ENCODE results near the gene LYRM4. TPM values are rescaled to one million over a fixed set of nuclear protein-coding genes. Genes with fewer than 3 reads are reported as not detected.

Gene LYRM4
- total and polyA plus RNA-seq, 9 of the 15 experiments (the other 6 are each of a cell fraction or from before 2014, with no cell fraction given) = 24.2 to 69.4 (median 41.8) TPM

GRCh38 chr6:5205035-5205507 lies 55.7 kb downstream of the LYRM4 start (continued):
- TF ChIP-seq ZNF143 (CRISPR knock-in tag; IDR thresholded peaks at IDR 0.05) = no peak
- TF ChIP-seq ZNF121 (CRISPR knock-in tag; conservative IDR thresholded peaks at IDR 0.05) = no peak
- TF ChIP-seq RFX7 (CRISPR knock-in tag; IDR thresholded peaks at IDR 0.05) = no peak

DNA sequence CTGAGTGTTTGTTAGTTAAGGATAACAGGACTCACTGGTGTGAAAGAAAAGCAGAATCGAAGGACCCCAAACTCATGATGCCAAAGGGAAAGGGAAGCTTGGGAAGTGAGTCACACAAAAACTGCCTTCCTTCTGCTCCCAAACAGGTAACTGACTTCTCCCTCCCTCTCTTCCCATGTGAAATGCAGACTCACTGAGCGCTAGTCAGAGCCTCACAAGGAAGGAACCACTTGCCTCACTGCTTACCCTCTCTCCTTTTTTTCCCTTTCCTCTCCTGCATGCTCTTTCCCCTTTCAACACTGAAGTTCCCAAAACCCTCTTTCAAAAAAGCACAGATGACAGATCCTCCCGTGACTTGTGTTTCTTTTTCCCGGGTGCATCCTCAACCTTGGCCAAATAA lies 56.4 kb downstream of the LYRM4 start:
- POLR2A ChIA-PET = interaction anchor here (0.9 to 3.0 kb wide), 3 partner anchors 8 to 14 kb away, joined by 3 to 14 read pairs (median 4); no protein-coding TSS in a partner anchor
- H3K9ac ChIP-seq (ENCODE audit: insufficient read depth in 1 of 2, low read depth in 2 of 2, low read length in 2 of 2) = no peak overlapping the region
- TF ChIP-seq GATAD2B (IDR thresholded peaks at IDR 0.05; ENCODE audit: borderline replicate concordance) (no peak), ZBTB5 (IDR thresholded peaks at IDR 0.05) (no peak), DDX20 (tag; IDR thresholded peaks at IDR 0.05; ENCODE audit: low read depth) (no peak), TARDBP (IDR thresholded peaks at IDR 0.05) (no peak), DPF2 (IDR thresholded peaks at IDR 0.05) (no peak), CC2D1A (IDR thresholded peaks at IDR 0.05) (no peak), ZNF324 (CRISPR knock-in tag; IDR thresholded peaks at IDR 0.05) (no peak), FUS (optimal IDR thresholded peaks at IDR 0.05; ENCODE audit: low read depth, low read length) (no peak), ZBTB26 (CRISPR knock-in tag; IDR thresholded peaks at IDR 0.05) (no peak), BACH1 (tag; IDR thresholded peaks at IDR 0.05) (no peak), HMBOX1 (IDR thresholded peaks at IDR 0.05) (no peak), HMG20B (CRISPR knock-in tag; IDR thresholded peaks at IDR 0.05) (no peak), E2F3 (CRISPR knock-in tag; IDR thresholded peaks at IDR 0.05) (no peak)
- TF ChIP-seq, protein P1, sequence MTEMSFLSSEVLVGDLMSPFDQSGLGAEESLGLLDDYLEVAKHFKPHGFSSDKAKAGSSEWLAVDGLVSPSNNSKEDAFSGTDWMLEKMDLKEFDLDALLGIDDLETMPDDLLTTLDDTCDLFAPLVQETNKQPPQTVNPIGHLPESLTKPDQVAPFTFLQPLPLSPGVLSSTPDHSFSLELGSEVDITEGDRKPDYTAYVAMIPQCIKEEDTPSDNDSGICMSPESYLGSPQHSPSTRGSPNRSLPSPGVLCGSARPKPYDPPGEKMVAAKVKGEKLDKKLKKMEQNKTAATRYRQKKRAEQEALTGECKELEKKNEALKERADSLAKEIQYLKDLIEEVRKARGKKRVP (CRISPR knock-in tag; IDR thresholded peaks at IDR 0.05) = no peak
- TF ChIP-seq, protein P2, sequence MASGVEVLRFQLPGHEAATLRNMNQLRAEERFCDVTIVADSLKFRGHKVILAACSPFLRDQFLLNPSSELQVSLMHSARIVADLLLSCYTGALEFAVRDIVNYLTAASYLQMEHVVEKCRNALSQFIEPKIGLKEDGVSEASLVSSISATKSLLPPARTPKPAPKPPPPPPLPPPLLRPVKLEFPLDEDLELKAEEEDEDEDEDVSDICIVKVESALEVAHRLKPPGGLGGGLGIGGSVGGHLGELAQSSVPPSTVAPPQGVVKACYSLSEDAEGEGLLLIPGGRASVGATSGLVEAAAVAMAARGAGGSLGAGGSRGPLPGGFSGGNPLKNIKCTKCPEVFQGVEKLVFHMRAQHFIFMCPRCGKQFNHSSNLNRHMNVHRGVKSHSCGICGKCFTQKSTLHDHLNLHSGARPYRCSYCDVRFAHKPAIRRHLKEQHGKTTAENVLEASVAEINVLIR (CRISPR knock-in tag; IDR thresholded peaks at IDR 0.05) = no peak

More for the DNA sequence above, 56.4 kb downstream of the LYRM4 start:
- H3K36me3 ChIP-seq (ENCODE audit: control insufficient read depth, insufficient read depth, low read length) = peaks cover 15% of the 10 kb centered on the region
- in situ Hi-C loops (cut with MboI) = no loop called here
- peaks cover 6% of the 10 kb centered on the region; the same call in 1 of the 2 replicates for H4K20me1 ChIP-seq (replicated peaks; ENCODE audit: control insufficient read depth, insufficient read depth, low read length)
- no peaks in the 10 kb centered on the region for H3K27me3 ChIP-seq (ENCODE audit: control insufficient read depth in 2 of 2, insufficient read depth in 2 of 2, low read length in 2 of 2)
- no peak overlapping the region for H3K4me3 ChIP-seq
- no peak overlapping the region for H3K4me2 ChIP-seq (ENCODE audit: insufficient read depth, low read length)
- no peak overlapping the region for H3K27ac ChIP-seq (ENCODE audit: extremely low read depth, low read depth, low read length)
- no peak for ATAC-seq
- WGBS (ENCODE audit: insufficient coverage, low coverage, missing lambda C conversion rate) = 87% methylated on average over 4 of the region's 4 CpGs
- H3K4me1 ChIP-seq (replicated peaks in 1 of 2; ENCODE audit: control insufficient read depth in 2 of 2, insufficient read depth in 2 of 2, low read length in 2 of 2) = peaks cover 3 to 9% of the 10 kb centered on the region in 2 experiments; a peak in 4 of 5 replicates
- CTCF ChIA-PET (ENCODE audit: low intra/inter-chr PET ratio) = no interaction called here
- 0 out of 3 replicates have a peak, but pooled peaks cover 6% of the 10 kb centered on the region for H3K79me2 ChIP-seq (ENCODE audit: control insufficient read depth, insufficient read depth, low read length)
- no peak for FAIRE-seq
- no peaks in the 10 kb centered on the region for H3K9me1 ChIP-seq (ENCODE audit: control insufficient read depth, insufficient read depth, low read length)
- intact Hi-C loops (cut with micrococcal nuclease) = no loop called here
- H2AFZ ChIP-seq (ENCODE audit: low read depth, low read length) = no peak overlapping the region
- no TSS peak for BruUV-seq (replicated peaks)
- no peak for DNase-seq (ENCODE audit: extremely low read depth in 1 of 4, low spot score in 3 of 4)
- H3K9me3 ChIP-seq (replicated peaks; ENCODE audit: control insufficient read depth, insufficient read depth, low read depth, low read length) = no peaks in the 10 kb centered on the region

Measured in K562 (cell line).